Hepatocyte (in vitro differentiated cells): Measurements from ENCODE around the gene PCGF3.

Experiments used
- EZH2 ChIP-seq: fragments of 200-600 bp; sonication (generic); IDR thresholded peaks from 2 replicates; pipeline ENCODE4 v1.6.1; 2016; ENCODE audit warnings: antibody characterized with exemption, mild to moderate bottlenecking, borderline replicate concordance
- EZH2phosphoT487 ChIP-seq: fragments of 200-600 bp; sonication (generic); IDR thresholded peaks from one replicate; pipeline ENCODE4 v1.6.1; 2018; ENCODE audit warnings: antibody characterized with exemption, mild to moderate bottlenecking, low read depth, moderate library complexity; ENCODE audit not compliant: unreplicated experiment, severe bottlenecking
- TF ChIP-seq, protein P1 (sequence below): fragments of 200-600 bp; sonication (generic); IDR thresholded peaks from 2 replicates; pipeline ENCODE4 v1.5.1; 2016; ENCODE audit warnings: antibody characterized with exemption, mild to moderate bottlenecking; ENCODE audit not compliant: poor library complexity

DNA sequence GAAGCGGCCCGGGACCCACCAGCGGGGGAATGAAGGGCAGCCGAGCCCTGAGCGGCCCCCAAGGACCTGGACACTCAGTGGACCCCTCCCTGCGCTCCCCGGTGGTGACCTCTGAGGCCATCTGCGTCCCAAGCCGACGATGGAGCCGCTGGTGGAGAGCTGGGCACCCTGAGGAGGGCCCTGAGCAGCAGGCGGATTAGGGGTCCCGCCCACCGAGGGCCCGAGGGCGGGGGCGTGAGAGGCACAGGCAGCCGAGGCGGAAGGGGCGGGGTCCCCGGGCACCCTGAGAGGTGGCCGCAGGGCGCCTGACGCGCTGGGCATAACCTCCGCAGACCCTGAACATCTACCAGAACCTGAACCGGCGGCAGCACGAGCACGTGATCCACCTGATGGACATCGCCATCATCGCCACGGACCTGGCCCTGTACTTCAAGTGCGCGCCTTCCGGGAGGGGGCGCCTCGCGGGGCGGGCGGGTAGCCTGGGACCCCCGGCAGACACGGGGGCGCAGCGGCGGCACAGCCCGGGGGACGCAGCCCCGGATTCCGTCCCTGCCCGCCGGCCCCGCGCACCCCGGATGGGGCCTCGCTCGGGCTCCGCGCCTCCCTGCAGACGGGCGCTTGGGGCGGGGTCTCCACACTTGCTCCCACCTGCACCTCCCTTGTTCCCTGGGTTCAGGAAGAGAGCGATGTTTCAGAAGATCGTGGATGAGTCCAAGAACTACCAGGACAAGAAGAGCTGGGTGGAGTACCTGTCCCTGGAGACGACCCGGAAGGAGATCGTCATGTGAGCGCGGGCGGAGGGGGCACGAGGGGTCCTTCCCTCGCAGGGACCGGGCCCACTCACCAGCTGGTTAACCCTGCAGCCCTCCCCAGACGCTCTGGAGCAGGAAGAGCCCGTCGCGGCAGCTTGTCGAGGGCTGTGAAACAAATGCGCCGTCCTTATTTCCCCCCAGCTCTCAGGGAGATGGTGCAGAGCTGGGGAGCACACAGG is 41.9 kb upstream of the PCGF3 start:
- TF ChIP-seq, protein P1, sequence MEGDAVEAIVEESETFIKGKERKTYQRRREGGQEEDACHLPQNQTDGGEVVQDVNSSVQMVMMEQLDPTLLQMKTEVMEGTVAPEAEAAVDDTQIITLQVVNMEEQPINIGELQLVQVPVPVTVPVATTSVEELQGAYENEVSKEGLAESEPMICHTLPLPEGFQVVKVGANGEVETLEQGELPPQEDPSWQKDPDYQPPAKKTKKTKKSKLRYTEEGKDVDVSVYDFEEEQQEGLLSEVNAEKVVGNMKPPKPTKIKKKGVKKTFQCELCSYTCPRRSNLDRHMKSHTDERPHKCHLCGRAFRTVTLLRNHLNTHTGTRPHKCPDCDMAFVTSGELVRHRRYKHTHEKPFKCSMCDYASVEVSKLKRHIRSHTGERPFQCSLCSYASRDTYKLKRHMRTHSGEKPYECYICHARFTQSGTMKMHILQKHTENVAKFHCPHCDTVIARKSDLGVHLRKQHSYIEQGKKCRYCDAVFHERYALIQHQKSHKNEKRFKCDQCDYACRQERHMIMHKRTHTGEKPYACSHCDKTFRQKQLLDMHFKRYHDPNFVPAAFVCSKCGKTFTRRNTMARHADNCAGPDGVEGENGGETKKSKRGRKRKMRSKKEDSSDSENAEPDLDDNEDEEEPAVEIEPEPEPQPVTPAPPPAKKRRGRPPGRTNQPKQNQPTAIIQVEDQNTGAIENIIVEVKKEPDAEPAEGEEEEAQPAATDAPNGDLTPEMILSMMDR = peak; percentile 31
- no peak for TF ChIP-seq EZH2
- no peak for TF ChIP-seq EZH2phosphoT487
